DOHH2 (cell line): ENCODE data around the gene PTGR2.

Experiments used
- H3F3A ChIP-seq: fragments of 200-600 bp; sonication (generic), shearing (Covaris generic); 2 replicates; pipeline ENCODE4 v1.6.0; 2016; ENCODE audit warnings: antibody characterized with exemption, mild to moderate bottlenecking; ENCODE audit not compliant: control insufficient read depth, insufficient read depth
- H3K27ac ChIP-seq: fragments of 200-600 bp; sonication (generic); 2 replicates; pipeline ENCODE4 v1.5.1; 2014; ENCODE audit warnings: low read depth, mild to moderate bottlenecking, low read length, moderate library complexity
- H3K27me3 ChIP-seq: fragments of 200-600 bp; sonication (generic); 2 replicates; pipeline ENCODE4 v1.6.1; 2014; ENCODE audit warnings: mild to moderate bottlenecking, low read length, mixed read lengths; ENCODE audit not compliant: control insufficient read depth
- H3K36me3 ChIP-seq: fragments of 200-600 bp; sonication (generic); 2 replicates; pipeline ENCODE4 v1.6.1; 2014; ENCODE audit warnings: mild to moderate bottlenecking, low read length, moderate library complexity, mixed read lengths; ENCODE audit not compliant: control insufficient read depth
- H3K4me1 ChIP-seq: fragments of 200-600 bp; sonication (generic); 2 replicates; pipeline ENCODE4 v1.6.1; 2014; ENCODE audit warnings: mild to moderate bottlenecking, low read length, mixed read lengths; ENCODE audit not compliant: control insufficient read depth
- H3K4me2 ChIP-seq: fragments of 200-600 bp; sonication (generic); 2 replicates; pipeline ENCODE4 v1.6.0; 2014; ENCODE audit warnings: mild to moderate bottlenecking, low read length, moderate library complexity
- H3K4me3 ChIP-seq: fragments of 200-600 bp; sonication (generic); 2 replicates; pipeline ENCODE4 v1.5.1; 2014; ENCODE audit warnings: mild to moderate bottlenecking, low read length, mixed read lengths
- H3K79me2 ChIP-seq: fragments of 200-600 bp; sonication (generic); 2 replicates; pipeline ENCODE4 v1.6.1; 2014; ENCODE audit warnings: mild to moderate bottlenecking, low read length, mixed read lengths; ENCODE audit not compliant: control insufficient read depth
- H3K9me2 ChIP-seq: fragments of 200-600 bp; sonication (generic); replicated peaks from 2 replicates; pipeline ENCODE4 v1.6.1; 2014; ENCODE audit warnings: mild to moderate bottlenecking, low read length, mixed read lengths; ENCODE audit not compliant: control insufficient read depth
- H3K9me3 ChIP-seq: fragments of 200-600 bp; sonication (generic); 2 replicates; pipeline ENCODE4 v1.6.1; 2014; ENCODE audit warnings: antibody characterized with exemption, low read length, mixed read lengths; ENCODE audit not compliant: control insufficient read depth, insufficient read depth
- H4K20me1 ChIP-seq: fragments of 200-600 bp; sonication (generic); 2 replicates; pipeline ENCODE4 v1.6.0; 2014; ENCODE audit warnings: low read depth, mild to moderate bottlenecking, antibody characterized with exemption, low read length, moderate library complexity; ENCODE audit not compliant: control insufficient read depth, insufficient read depth
- EZH2phosphoT487 ChIP-seq: fragments of 200-600 bp; sonication (generic); IDR thresholded peaks from 2 replicates; pipeline ENCODE4 v1.6.1; 2017; ENCODE audit warnings: borderline replicate concordance, mild to moderate bottlenecking, antibody characterized with exemption, low read length, moderate library complexity, mixed read lengths
- TF ChIP-seq, protein P1 (sequence below): fragments of 200-600 bp; sonication (generic); IDR thresholded peaks from one replicate; pipeline ENCODE4 v1.5.1; 2014; ENCODE audit warnings: antibody characterized with exemption, mild to moderate bottlenecking, low read depth, low read length; ENCODE audit not compliant: poor library complexity, severe bottlenecking

The PTGR2 gene

GRCh38 chr14:73887694-73888459, 36.2 kb downstream of the PTGR2 start:
- Histone ChIP-seq H3K9me2 (no peaks in the 10 kb centered on the region), H3K27ac (no peak overlapping the region), H4K20me1 (no peaks in the 10 kb centered on the region), H3K79me2 (peaks cover 80% of the 10 kb centered on the region), H3K4me1 (peaks cover 33% of the 10 kb centered on the region), H3K36me3 (peaks cover 17% of the 10 kb centered on the region), H3K4me2 (peak overlapping the region; percentile 61), H3K4me3 (peak overlapping the region; percentile 88), H3K27me3 (no peaks in the 10 kb centered on the region), H3F3A (no peaks in the 10 kb centered on the region), H3K9me3 (no peaks in the 10 kb centered on the region)
- no peak for TF ChIP-seq EZH2phosphoT487
- TF ChIP-seq, protein P1, sequence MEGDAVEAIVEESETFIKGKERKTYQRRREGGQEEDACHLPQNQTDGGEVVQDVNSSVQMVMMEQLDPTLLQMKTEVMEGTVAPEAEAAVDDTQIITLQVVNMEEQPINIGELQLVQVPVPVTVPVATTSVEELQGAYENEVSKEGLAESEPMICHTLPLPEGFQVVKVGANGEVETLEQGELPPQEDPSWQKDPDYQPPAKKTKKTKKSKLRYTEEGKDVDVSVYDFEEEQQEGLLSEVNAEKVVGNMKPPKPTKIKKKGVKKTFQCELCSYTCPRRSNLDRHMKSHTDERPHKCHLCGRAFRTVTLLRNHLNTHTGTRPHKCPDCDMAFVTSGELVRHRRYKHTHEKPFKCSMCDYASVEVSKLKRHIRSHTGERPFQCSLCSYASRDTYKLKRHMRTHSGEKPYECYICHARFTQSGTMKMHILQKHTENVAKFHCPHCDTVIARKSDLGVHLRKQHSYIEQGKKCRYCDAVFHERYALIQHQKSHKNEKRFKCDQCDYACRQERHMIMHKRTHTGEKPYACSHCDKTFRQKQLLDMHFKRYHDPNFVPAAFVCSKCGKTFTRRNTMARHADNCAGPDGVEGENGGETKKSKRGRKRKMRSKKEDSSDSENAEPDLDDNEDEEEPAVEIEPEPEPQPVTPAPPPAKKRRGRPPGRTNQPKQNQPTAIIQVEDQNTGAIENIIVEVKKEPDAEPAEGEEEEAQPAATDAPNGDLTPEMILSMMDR: no peak

- H3K4me3 ChIP-seq: peak overlapping the region; percentile 88
- no peaks in the 10 kb centered on the region for H3F3A ChIP-seq
- no peaks in the 10 kb centered on the region for H4K20me1 ChIP-seq
- H3K4me1 ChIP-seq: peaks cover 33% of the 10 kb centered on the region
- H3K79me2 ChIP-seq: peaks cover 83% of the 10 kb centered on the region
- peaks cover 22% of the 10 kb centered on the region for H3K36me3 ChIP-seq
- no peaks in the 10 kb centered on the region for H3K9me3 ChIP-seq
- no peaks in the 10 kb centered on the region for H3K9me2 ChIP-seq
- TF ChIP-seq, protein P1: no peak
- no peak for TF ChIP-seq EZH2phosphoT487
- H3K27ac ChIP-seq: no peak overlapping the region
- H3K27me3 ChIP-seq: no peaks in the 10 kb centered on the region
- H3K4me2 ChIP-seq: peak overlapping the region; percentile 61
Observed at GRCh38 chr14:73888460-73888725, 36.8 kb downstream of the PTGR2 start.

DNA sequence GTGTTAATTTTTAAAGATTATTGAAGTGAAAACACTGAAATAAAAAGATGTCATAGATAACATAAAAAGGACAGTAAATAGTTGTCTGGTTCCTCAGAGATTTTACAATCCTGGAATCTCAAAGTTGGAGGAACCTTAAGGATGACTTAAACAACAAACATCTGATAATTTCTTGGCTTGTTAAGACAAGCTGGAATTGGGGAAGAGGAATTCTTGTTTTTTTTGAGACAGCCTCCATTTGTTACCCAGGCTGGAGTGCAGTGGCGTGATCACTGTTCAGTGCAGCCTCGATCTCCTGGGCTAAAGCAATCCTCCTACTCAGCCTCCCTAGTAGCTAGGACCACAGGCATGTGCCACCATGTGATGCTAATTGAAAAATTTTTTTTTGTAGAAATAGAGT, 37.3 kb downstream of the PTGR2 start:
- Histone ChIP-seq H3K27me3 (no peaks in the 10 kb centered on the region), H3K4me1 (peaks cover 32% of the 10 kb centered on the region), H3K79me2 (peaks cover 87% of the 10 kb centered on the region), H3K4me3 (peak overlapping the region; percentile 88), H3K36me3 (peaks cover 28% of the 10 kb centered on the region), H3K27ac (no peak overlapping the region), H3K9me2 (no peaks in the 10 kb centered on the region), H3F3A (no peaks in the 10 kb centered on the region), H3K9me3 (no peaks in the 10 kb centered on the region), H3K4me2 (peak overlapping the region; percentile 61), H4K20me1 (no peaks in the 10 kb centered on the region)
- TF ChIP-seq EZH2phosphoT487: no peak
- TF ChIP-seq, protein P1: no peak
